ENCODE results near the gene PHF5A. TPM values are rescaled to one million over a fixed set of nuclear protein-coding genes. Genes with fewer than 3 reads are reported as not detected.
"Not testable (repeated sequence)": the region's sequence is repeated elsewhere in the genome, so short reads cannot be mapped to it uniquely, and the experiment has no call there.

Gene PHF5A
- total RNA-seq, 1 donor from 2014 or later: 88.9 TPM

DNA sequence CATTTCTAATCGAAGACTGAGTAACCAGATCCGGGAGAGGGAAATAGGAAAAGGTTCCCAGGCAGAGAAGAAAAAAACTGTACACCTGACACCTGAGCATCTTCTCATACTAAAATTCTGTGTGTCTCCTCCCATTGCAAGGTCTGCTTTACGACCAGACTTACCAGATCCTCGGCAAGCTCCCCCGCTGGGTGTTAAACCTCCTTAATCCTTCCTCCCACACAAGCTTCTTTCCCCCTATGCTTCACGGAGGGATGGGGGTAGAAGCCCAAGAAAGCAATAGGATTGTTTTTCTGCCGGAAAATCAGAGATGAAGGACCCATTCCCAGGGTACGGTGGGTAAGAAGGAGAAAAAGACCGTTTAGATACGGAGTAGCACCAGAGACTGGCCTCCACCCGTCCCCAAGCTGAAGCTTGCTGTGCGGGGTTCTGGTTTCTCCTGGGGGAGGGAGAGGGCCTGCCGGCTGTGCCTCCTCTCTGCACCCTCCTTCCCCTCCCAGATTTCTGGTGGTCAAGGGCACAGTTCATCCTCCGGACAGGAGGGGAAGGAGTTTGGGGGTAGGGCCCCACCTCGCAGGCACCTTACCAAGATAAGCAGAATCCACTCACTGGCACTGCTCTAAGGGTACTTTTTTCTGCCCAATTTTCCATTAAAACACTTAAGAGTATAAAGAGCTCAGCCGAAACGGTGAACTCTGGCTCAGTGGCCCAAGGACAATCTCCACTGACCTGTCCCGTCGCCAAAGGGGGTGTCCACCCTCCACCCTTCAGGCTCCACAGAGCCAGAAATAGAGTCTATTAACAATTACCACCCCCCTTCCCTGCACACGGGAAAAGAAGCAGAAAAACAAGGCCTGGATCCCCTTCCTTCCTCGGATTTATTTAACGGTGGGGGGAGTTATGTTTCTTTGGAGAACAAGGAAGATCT, 23.1 kb downstream of the PHF5A start:
- peak overlapping the region; percentile 98 for H3K4me3 Mint-ChIP-seq
- peaks cover 44% of the 10 kb centered on the region for H3K4me1 Mint-ChIP-seq
- H3K27me3 Mint-ChIP-seq (ENCODE audit: low read depth): peaks cover 26% of the 10 kb centered on the region
- no peaks in the 10 kb centered on the region for H3K9me3 Mint-ChIP-seq
- no peak for TF ChIP-seq CTCF (conservative IDR thresholded peaks at IDR 0.05)
- peak overlapping the region; percentile 96 for H3K27ac Mint-ChIP-seq (ENCODE audit: unreplicated experiment)
- no peak for DNase-seq (ENCODE audit: low read depth, low spot score)
- peaks cover 4% of the 10 kb centered on the region for H3K36me3 Mint-ChIP-seq (ENCODE audit: low read depth)

DNA sequence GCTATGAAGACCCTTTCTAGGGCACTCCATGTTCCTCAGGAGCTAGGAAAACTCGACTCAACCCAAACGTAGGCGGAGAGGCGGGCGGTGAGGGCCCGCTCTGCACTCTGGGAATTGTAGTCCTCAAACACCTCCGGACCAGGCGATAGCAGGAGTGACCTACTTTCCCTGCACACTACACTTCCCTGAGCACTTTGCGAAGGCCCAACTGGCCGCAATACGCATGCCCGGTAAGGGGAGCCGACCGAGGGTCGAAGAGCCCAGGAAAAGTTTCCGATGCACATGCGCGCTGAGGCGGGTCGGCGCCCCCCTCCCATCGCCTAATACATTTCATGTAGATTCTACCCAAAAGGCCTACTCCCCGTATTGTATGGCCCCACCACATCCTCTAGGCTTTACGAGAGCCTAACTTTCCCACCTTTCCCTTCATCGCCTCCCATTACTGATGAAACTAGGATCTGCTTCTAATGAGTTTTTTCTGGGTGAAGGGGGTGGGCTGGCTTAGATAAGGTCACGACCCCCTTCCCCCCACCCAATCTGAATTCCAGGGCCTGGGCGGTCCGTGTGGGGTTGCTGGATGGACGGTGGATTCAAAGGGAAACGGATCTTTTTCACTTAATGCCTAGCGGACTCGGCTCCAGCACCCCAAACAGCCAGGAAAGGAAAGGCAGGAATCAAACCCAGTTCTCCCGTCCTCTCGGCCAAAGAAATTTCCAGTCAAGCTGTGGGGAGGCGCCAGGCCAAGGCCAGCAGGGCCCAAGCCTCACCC, 23.9 kb downstream of the PHF5A start:
- H3K9me3 Mint-ChIP-seq: no peaks in the 10 kb centered on the region
- peak overlapping the region; percentile 98 for H3K4me3 Mint-ChIP-seq
- H3K36me3 Mint-ChIP-seq (ENCODE audit: low read depth): peaks cover 4% of the 10 kb centered on the region
- DNase-seq (ENCODE audit: low read depth, low spot score): peak; percentile 91
- H3K4me1 Mint-ChIP-seq: peaks cover 44% of the 10 kb centered on the region
- no peak for TF ChIP-seq CTCF (conservative IDR thresholded peaks at IDR 0.05)
- H3K27me3 Mint-ChIP-seq (ENCODE audit: low read depth): peaks cover 26% of the 10 kb centered on the region
- peak overlapping the region; percentile 96 for H3K27ac Mint-ChIP-seq (ENCODE audit: unreplicated experiment)

GRCh38 chr22:41442240-41442792, 26.2 kb downstream of the PHF5A start:
- peak overlapping the region; percentile 79 for H3K4me3 Mint-ChIP-seq
- DNase-seq (ENCODE audit: low read depth, low spot score): no peak
- H3K36me3 Mint-ChIP-seq (ENCODE audit: low read depth): peaks cover 4% of the 10 kb centered on the region
- no peak for TF ChIP-seq CTCF (conservative IDR thresholded peaks at IDR 0.05)
- peaks cover 32% of the 10 kb centered on the region for H3K4me1 Mint-ChIP-seq
- no peaks in the 10 kb centered on the region for H3K9me3 Mint-ChIP-seq
- peaks cover 17% of the 10 kb centered on the region for H3K27me3 Mint-ChIP-seq (ENCODE audit: low read depth)
- no peak overlapping the region for H3K27ac Mint-ChIP-seq (ENCODE audit: unreplicated experiment)

GRCh38 chr22:41440511-41440910, 28.0 kb downstream of the PHF5A start:
- not testable (repeated sequence) for H3K4me3 Mint-ChIP-seq; H3K36me3 Mint-ChIP-seq (ENCODE audit: low read depth); DNase-seq (ENCODE audit: low read depth, low spot score); H3K9me3 Mint-ChIP-seq; H3K27ac Mint-ChIP-seq (ENCODE audit: unreplicated experiment)
- Mint-ChIP-seq H3K27me3 (ENCODE audit: low read depth) (peaks cover 12% of the 10 kb centered on the region), H3K4me1 (peaks cover 32% of the 10 kb centered on the region)

DNA sequence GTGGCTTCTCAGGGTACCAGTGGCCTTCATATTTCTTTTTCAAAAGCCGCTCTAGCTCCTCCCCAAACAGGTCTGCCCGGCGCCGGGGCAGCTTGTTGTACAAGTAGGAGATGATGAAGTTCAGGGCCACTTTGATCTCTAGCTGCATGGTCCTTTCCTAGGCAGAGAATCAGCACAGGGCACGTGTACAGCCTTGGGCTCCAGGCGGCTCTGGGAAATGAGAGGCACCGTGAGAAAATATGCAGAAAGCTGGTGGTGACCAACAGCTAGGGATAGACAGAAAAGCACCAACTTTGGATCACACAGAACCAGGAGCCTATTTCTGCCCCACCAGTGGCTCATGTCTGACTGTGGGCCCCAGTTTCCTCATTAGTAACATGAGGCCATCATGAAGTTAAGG, 31.3 kb downstream of the PHF5A start:
- Mint-ChIP-seq H3K9me3 (no peaks in the 10 kb centered on the region), H3K27me3 (ENCODE audit: low read depth) (no peaks in the 10 kb centered on the region), H3K27ac (ENCODE audit: unreplicated experiment) (no peak overlapping the region), H3K36me3 (ENCODE audit: low read depth) (peaks cover 13% of the 10 kb centered on the region), H3K4me1 (peaks cover 8% of the 10 kb centered on the region), H3K4me3 (no peak overlapping the region)
- DNase-seq (ENCODE audit: low read depth, low spot score): no peak
- TF ChIP-seq CTCF (conservative IDR thresholded peaks at IDR 0.05): no peak
